Spleen (tissue), 11 donors: ENCODE data around the gene INAVA. TPM values are rescaled to one million over a fixed set of nuclear protein-coding genes. Genes with fewer than 3 reads are reported as not detected.
"Not testable (repeated sequence)": the region's sequence is repeated elsewhere in the genome, so short reads cannot be mapped to it uniquely, and the experiment has no call there.

Experiments used
- DNase-seq: peaks from one replicate; pipeline ENCODE4 v3.0.0-alpha.2; 2020
- H3K27ac ChIP-seq, 8 donors: fragments of 200-600 bp; sonication (generic) in 7 of 8; 1 replicate in 4 of 8; 2 replicates in 4 of 8; pipeline versions ENCODE4 v1.5.0 to v1.8.0; 2016 to 2021; ENCODE audit warnings: inconsistent platforms in 4 of 8, mild to moderate bottlenecking in 4 of 8, moderate library complexity in 1 of 8
- H3K27me3 ChIP-seq, 7 donors: fragments of 200-600 bp; sonication (generic) in 6 of 7; replicated peaks in 1 of 7; 1 replicate in 4 of 7; 2 replicates in 3 of 7; pipeline versions ENCODE4 v1.5.0 to v1.8.0; 2016 to 2021; ENCODE audit warnings: inconsistent platforms in 3 of 7, mild to moderate bottlenecking in 1 of 7
- H3K36me3 ChIP-seq, 6 donors: fragments of 200-600 bp; sonication (generic) in 5 of 6; 1 replicate in 4 of 6; 2 replicates in 2 of 6; pipeline versions ENCODE4 v1.5.0 to v1.8.0; 2016 to 2021; ENCODE audit warnings: inconsistent platforms in 2 of 6
- H3K4me1 ChIP-seq, 6 donors: fragments of 200-600 bp; sonication (generic) in 5 of 6; 1 replicate in 3 of 6; 2 replicates in 3 of 6; pipeline versions ENCODE4 v1.5.0 to v1.8.0; 2016 to 2021; ENCODE audit warnings: inconsistent platforms in 3 of 6
- H3K4me3 ChIP-seq, 8 donors: fragments of 200-600 bp; sonication (generic) in 7 of 8; 1 replicate in 4 of 8; 2 replicates in 4 of 8; pipeline versions ENCODE4 v1.5.0 to v1.8.0; 2016 to 2021; ENCODE audit warnings: inconsistent platforms in 4 of 8, mild to moderate bottlenecking in 4 of 8, moderate library complexity in 2 of 8
- H3K9me3 ChIP-seq, 8 donors: fragments of 200-600 bp; sonication (generic) in 7 of 8; 1 replicate in 4 of 8; 2 replicates in 4 of 8; pipeline versions ENCODE4 v1.5.0 to v1.8.0; 2016 to 2021; ENCODE audit warnings: inconsistent platforms in 4 of 8
- CTCF ChIP-seq, 11 experiments: fragments of 200-600 bp in 7 of 11; fragments of 450-650 bp in 4 of 11; sonication (generic) in 4 of 11; IDR thresholded peaks in 8 of 11; conservative IDR thresholded peaks in 3 of 11; 1 replicate in 7 of 11; 2 replicates in 4 of 11; pipeline versions ENCODE4 v1.4.0 to v1.8.0; 2016 to 2021; ENCODE audit warnings: antibody characterized with exemption in 11 of 11, inconsistent platforms in 4 of 11, mild to moderate bottlenecking in 1 of 11
- POLR2A ChIP-seq, 3 donors: fragments of 450-650 bp; IDR thresholded peaks; one replicate each; pipeline ENCODE4 v1.5.1; 2017; ENCODE audit warnings: antibody characterized with exemption in 3 of 3, mild to moderate bottlenecking in 1 of 3
- POLR2AphosphoS5 ChIP-seq, 3 donors: sonication (generic); formaldehyde crosslinking; IDR thresholded peaks; one replicate each; pipeline ENCODE4 v1.5.1; 2017; ENCODE audit warnings: antibody characterized with exemption in 3 of 3
- WGBS, 5 donors: extraction: QIAGEN DNeasy Blood & Tissue Kit in 3 of 5; methylation state at CpG; one replicate each; pipeline versions ENCODE4 v1.1.5 to v1.1.7; 2013 to 2018; 5-methylcytosine and 5-hydroxymethylcytosine counted together
- intact Hi-C: fragments of 100-400 bp; cut with DNase I; formaldehyde crosslinking; loops from one replicate; pipeline ENCODE4 v1.15.0; 2023; ENCODE audit warnings: low total_unique reads
- polyA plus RNA-seq, 3 donors: library from polyadenylated mRNA; stranded (reverse); fragments of 200-250 nt; gene quantifications; one replicate each; pipeline ENCODE4 v1.2.1, GENCODE V29; 2013
- total RNA-seq, 7 donors: library from RNA; depleted of rRNA in 3 of 7; stranded (reverse); fragments of >200 nt in 3 of 7; fragmentation: NEBNext Ultra II Directional in 4 of 7; extraction: Animal tissue kit (Norgen Biotek cat#: 25700) in 4 of 7; gene quantifications; one replicate each; pipeline versions ENCODE4 v1.1.0 to v1.2.1, GENCODE V29; 2016 to 2021
- donor health status: healthy with polysubstance abuse.
- donor health status: DM: no; HTN: no; CAD: no; lungs with moderate emphysema.
- donor health status: DM: no; HTN: no; CAD: no.
- donor health status: Bipolar disorder and iron deficiency.
- donor health status: healthy.
- donor health status: DM: no; HTN: no; CAD: no.
- donor health status: DM: yes; HTN: yes; CAD: no.

INAVA gene
- total and polyA plus RNA-seq, 10 donors: 0.32 to 1.4 (median 0.42) TPM; not detected in 3

- TF ChIP-seq POLR2A (IDR thresholded peaks at IDR 0.05): no peak
- TF ChIP-seq CTCF (IDR thresholded peaks at IDR 0.05 in 8 of 11, conservative IDR thresholded peaks at IDR 0.05 in 3 of 11): no peak
- TF ChIP-seq POLR2AphosphoS5 (IDR thresholded peaks at IDR 0.05): no peak
Observed at GRCh38 chr1:200923601-200924000, 28.9 kb downstream of the INAVA start.

GRCh38 chr1:200925831-200926230, 31.1 kb downstream of the INAVA start:
- 50 to 60% (median 58%) methylated on average over 4 of the region's 4 CpGs for WGBS, 5 donors
- intact Hi-C loops: no loop called here

More at GRCh38 chr1:200923601-200924000, 28.9 kb downstream of the INAVA start:
- 77 to 93% (median 87%) methylated on average over 1 of the region's 1 CpG for WGBS, 5 donors
- DNase-seq: peak; percentile 13
- H3K4me3 ChIP-seq: no peak overlapping the region
- no peaks in the 10 kb centered on the region for H3K4me1 ChIP-seq
- no peaks in the 10 kb centered on the region for H3K9me3 ChIP-seq
- intact Hi-C loops: no loop called here
- no peaks in the 10 kb centered on the region for H3K27me3 ChIP-seq
- no peak overlapping the region for H3K27ac ChIP-seq
- no peaks in the 10 kb centered on the region for H3K36me3 ChIP-seq

GRCh38 chr1:200929530-200930278, 35.0 kb downstream of the INAVA start:
- Histone ChIP-seq H3K36me3 (no peaks in the 10 kb centered on the region), H3K9me3 (peaks cover 0 to 10% (median 0%) of the 10 kb centered on the region in 8 donors), H3K4me3 (no peak overlapping the region), H3K27ac (no peak overlapping the region), H3K4me1 (no peaks in the 10 kb centered on the region), H3K27me3 (no peaks in the 10 kb centered on the region)
- WGBS, 5 donors: 83 to 91% (median 86%) methylated on average over 4 of the region's 4 CpGs
- intact Hi-C loops: no loop called here
- DNase-seq: peak; percentile 20
- TF ChIP-seq POLR2AphosphoS5 (IDR thresholded peaks at IDR 0.05) (no peak), CTCF (IDR thresholded peaks at IDR 0.05 in 8 of 11, conservative IDR thresholded peaks at IDR 0.05 in 3 of 11) (no peak), POLR2A (IDR thresholded peaks at IDR 0.05) (no peak)

More at GRCh38 chr1:200925831-200926230, 31.1 kb downstream of the INAVA start:
- Histone ChIP-seq H3K27ac (no peak overlapping the region), H3K27me3 (no peaks in the 10 kb centered on the region), H3K9me3 (no peaks in the 10 kb centered on the region), H3K4me1 (no peaks in the 10 kb centered on the region), H3K4me3 (no peak overlapping the region), H3K36me3 (no peaks in the 10 kb centered on the region)
- TF ChIP-seq CTCF (IDR thresholded peaks at IDR 0.05 in 8 of 11, conservative IDR thresholded peaks at IDR 0.05 in 3 of 11): no peak
- TF ChIP-seq POLR2AphosphoS5 (IDR thresholded peaks at IDR 0.05): no peak
- TF ChIP-seq POLR2A (IDR thresholded peaks at IDR 0.05): no peak
- no peak for DNase-seq

- H3K27ac ChIP-seq, H3K4me3 ChIP-seq, intact Hi-C loops, H3K9me3 ChIP-seq, H3K27me3 ChIP-seq, H3K36me3 ChIP-seq, H3K4me1 ChIP-seq: not testable (repeated sequence)
- peak; percentile 38 for DNase-seq
- 82 to 93% (median 88%) methylated on average over 8 of the region's 8 CpGs for WGBS, 5 donors
Observed at GRCh38 chr1:200930285-200930684, 35.6 kb downstream of the INAVA start.
